ENCODE measurements around the gene MXD1.

- TF ChIP-seq ZNF23 (tag by site-specific recombination; IDR thresholded peaks at IDR 0.05; ENCODE audit: borderline replicate concordance) (no peak), ZNF501 (tag by site-specific recombination; IDR thresholded peaks at IDR 0.05) (no peak), CTCF (tag by site-specific recombination; IDR thresholded peaks at IDR 0.05) (no peak), ZEB2 (tag by site-specific recombination; IDR thresholded peaks at IDR 0.05) (no peak), ZFP37 (tag by site-specific recombination; IDR thresholded peaks at IDR 0.05) (no peak), ZNF488 (tag by site-specific recombination; IDR thresholded peaks at IDR 0.05) (no peak), OSR2 (tag by site-specific recombination; IDR thresholded peaks at IDR 0.05) (no peak), WT1 (tag by site-specific recombination; IDR thresholded peaks at IDR 0.05) (no peak), IKZF3 (tag by site-specific recombination; IDR thresholded peaks at IDR 0.05) (no peak), ZNF398 (tag by site-specific recombination; IDR thresholded peaks at IDR 0.05) (no peak), BCL11A (tag by site-specific recombination; IDR thresholded peaks at IDR 0.05; ENCODE audit: low read depth) (no peak), MZF1 (tag by site-specific recombination; IDR thresholded peaks at IDR 0.05; ENCODE audit: borderline replicate concordance) (no peak), ZNF121 (tag by site-specific recombination; IDR thresholded peaks at IDR 0.05) (no peak), ZNF223 (tag by site-specific recombination; IDR thresholded peaks at IDR 0.05) (no peak)
Observed at GRCh38 chr2:69947325-69947931, 32.5 kb downstream of the MXD1 start.
